Common myeloid progenitor, CD34-positive (primary cell): ENCODE results near the gene KNL1. TPM values are rescaled to one million over a fixed set of nuclear protein-coding genes. Genes with fewer than 3 reads are reported as not detected.
A peak's percentile ranks its signal among the peaks of the same experiment; 100 is the strongest.

Experiments
- CTCF ChIA-PET: fragments of 350-600 bp; sonication (Branson Sonifier 250); formaldehyde crosslinking; loops from one replicate; lab custom pipeline; 2021; ENCODE audit warnings: antibody characterized with exemption; lab: Charles Lee
- POLR2A ChIA-PET: fragments of 350-600 bp; sonication (Branson Sonifier 250); formaldehyde crosslinking; loops from one replicate; lab custom pipeline; 2021; ENCODE audit warnings: antibody characterized with exemption; lab: Charles Lee
- DNase-seq, 3 donors: peaks; one replicate each; pipeline versions ENCODE4 v3.0.0 to v3.0.0-alpha.2; 2013
- H3K27ac ChIP-seq, 2 experiments: 1 replicate in 1 of 2; 2 replicates in 1 of 2; pipeline ENCODE4 v1.7.0; 2013; ENCODE audit warnings: inconsistent platforms in 2 of 2, low read length in 2 of 2, mild to moderate bottlenecking in 2 of 2, low read depth in 1 of 2, moderate library complexity in 1 of 2; ENCODE audit not compliant: severe bottlenecking in 2 of 2, insufficient read depth in 1 of 2, poor library complexity in 1 of 2
- H3K27me3 ChIP-seq, 5 experiments: replicated peaks in 2 of 5; 1 replicate in 3 of 5; 2 replicates in 2 of 5; pipeline versions ENCODE4 v1.6.1 to v1.7.0; 2013; ENCODE audit warnings: low read length in 4 of 5, mild to moderate bottlenecking in 2 of 5, moderate library complexity in 2 of 5, inconsistent platforms in 1 of 5; ENCODE audit not compliant: insufficient read depth in 5 of 5, control insufficient read depth in 4 of 5
- H3K36me3 ChIP-seq, 4 experiments: 1 replicate in 2 of 4; 2 replicates in 2 of 4; pipeline versions ENCODE4 v1.6.1 to v1.7.0; 2013; ENCODE audit warnings: low read length in 3 of 4, control low read depth in 1 of 4, mild to moderate bottlenecking in 1 of 4; ENCODE audit not compliant: control insufficient read depth in 4 of 4, insufficient read depth in 4 of 4
- H3K4me1 ChIP-seq, 4 experiments: 1 replicate in 3 of 4; 2 replicates in 1 of 4; pipeline versions ENCODE4 v1.6.1 to v1.7.1; 2013; ENCODE audit warnings: low read length in 3 of 4, mild to moderate bottlenecking in 3 of 4, control low read depth in 1 of 4, inconsistent platforms in 1 of 4, moderate library complexity in 1 of 4; ENCODE audit not compliant: control insufficient read depth in 4 of 4, insufficient read depth in 4 of 4; ENCODE audit errors: control extremely low read depth in 1 of 4
- H3K4me3 ChIP-seq, 7 experiments: 1 replicate in 4 of 7; 2 replicates in 3 of 7; pipeline versions ENCODE4 v1.5.1 to v1.7.0; 2013; ENCODE audit warnings: mild to moderate bottlenecking in 7 of 7, low read length in 6 of 7, moderate library complexity in 6 of 7, inconsistent platforms in 2 of 7, low read depth in 2 of 7, control low read depth in 1 of 7; ENCODE audit not compliant: insufficient read depth in 4 of 7, control insufficient read depth in 1 of 7; ENCODE audit errors: extremely low read depth in 1 of 7
- H3K9me3 ChIP-seq, 5 experiments: 1 replicate in 4 of 5; 2 replicates in 1 of 5; pipeline versions ENCODE4 v1.6.1 to v1.7.1; 2013; ENCODE audit warnings: low read length in 4 of 5, mild to moderate bottlenecking in 2 of 5, inconsistent platforms in 1 of 5, low read depth in 1 of 5, moderate library complexity in 1 of 5; ENCODE audit not compliant: control insufficient read depth in 4 of 5, insufficient read depth in 2 of 5; ENCODE audit errors: control extremely low read depth in 1 of 5
- WGBS: methylation state at CpG from one replicate; pipeline ENCODE4 v1.1.5; 2013; ENCODE audit not compliant: insufficient coverage; 5-methylcytosine and 5-hydroxymethylcytosine counted together
- polyA plus RNA-seq: library from polyadenylated mRNA; unstranded; fragments of 120-200 nt; gene quantifications from one replicate; pipeline ENCODE4 v1.2.1, GENCODE V29; 2013

The KNL1 gene, protein sequence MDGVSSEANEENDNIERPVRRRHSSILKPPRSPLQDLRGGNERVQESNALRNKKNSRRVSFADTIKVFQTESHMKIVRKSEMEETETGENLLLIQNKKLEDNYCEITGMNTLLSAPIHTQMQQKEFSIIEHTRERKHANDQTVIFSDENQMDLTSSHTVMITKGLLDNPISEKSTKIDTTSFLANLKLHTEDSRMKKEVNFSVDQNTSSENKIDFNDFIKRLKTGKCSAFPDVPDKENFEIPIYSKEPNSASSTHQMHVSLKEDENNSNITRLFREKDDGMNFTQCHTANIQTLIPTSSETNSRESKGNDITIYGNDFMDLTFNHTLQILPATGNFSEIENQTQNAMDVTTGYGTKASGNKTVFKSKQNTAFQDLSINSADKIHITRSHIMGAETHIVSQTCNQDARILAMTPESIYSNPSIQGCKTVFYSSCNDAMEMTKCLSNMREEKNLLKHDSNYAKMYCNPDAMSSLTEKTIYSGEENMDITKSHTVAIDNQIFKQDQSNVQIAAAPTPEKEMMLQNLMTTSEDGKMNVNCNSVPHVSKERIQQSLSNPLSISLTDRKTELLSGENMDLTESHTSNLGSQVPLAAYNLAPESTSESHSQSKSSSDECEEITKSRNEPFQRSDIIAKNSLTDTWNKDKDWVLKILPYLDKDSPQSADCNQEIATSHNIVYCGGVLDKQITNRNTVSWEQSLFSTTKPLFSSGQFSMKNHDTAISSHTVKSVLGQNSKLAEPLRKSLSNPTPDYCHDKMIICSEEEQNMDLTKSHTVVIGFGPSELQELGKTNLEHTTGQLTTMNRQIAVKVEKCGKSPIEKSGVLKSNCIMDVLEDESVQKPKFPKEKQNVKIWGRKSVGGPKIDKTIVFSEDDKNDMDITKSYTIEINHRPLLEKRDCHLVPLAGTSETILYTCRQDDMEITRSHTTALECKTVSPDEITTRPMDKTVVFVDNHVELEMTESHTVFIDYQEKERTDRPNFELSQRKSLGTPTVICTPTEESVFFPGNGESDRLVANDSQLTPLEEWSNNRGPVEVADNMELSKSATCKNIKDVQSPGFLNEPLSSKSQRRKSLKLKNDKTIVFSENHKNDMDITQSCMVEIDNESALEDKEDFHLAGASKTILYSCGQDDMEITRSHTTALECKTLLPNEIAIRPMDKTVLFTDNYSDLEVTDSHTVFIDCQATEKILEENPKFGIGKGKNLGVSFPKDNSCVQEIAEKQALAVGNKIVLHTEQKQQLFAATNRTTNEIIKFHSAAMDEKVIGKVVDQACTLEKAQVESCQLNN (N-terminal part only)
- 2.9 TPM for polyA plus RNA-seq

DNA sequence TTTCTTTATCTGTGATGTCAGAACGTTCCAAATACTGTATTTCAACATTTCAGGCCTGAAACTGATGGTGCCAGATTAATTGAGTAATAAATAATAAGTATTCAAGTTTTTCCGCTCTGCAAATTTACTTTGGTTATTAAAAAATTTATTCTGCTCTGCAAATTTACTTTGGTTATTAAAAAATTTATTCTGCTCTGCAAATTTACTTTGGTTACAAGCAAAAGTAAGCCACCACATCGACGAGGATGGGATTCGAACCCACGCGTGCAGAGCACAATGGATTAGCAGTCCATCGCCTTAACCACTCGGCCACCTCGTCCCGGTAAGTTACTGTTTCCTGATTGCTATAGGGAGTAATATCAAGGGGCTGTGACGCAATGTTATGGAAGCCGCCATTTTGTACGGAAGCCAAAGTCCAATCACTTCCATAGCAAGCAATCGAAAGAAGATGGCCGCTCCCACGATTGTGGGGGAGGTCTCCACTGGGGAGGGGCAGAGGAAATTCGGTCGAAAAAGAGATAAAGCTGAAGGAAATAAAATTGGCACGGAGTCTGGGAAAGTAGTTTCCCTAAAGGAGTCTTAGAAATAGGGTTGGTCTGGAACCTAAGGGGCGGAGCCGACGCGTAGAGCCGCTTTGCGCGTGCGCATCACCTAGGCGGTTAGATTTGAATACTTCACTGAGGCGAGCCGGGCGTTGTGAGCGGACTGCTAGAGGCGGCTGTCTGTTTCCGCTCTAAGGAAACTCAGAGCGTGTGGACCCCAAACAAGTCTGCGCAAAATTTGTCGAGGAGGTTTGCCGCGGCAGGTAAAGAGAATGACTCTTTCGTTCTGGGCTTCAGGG lies at the start of gene KNL1:
KNL1 (plus strand) TSS at position 662 of the 841 bp plus-strand sequence. CDS start 8,683 bp downstream, outside the sequence.
- Histone ChIP-seq H3K9me3 (no peaks in the 10 kb centered on the region), H3K36me3 (no peaks in the 10 kb centered on the region), H3K4me3 (peak within 1 kb of the TSS; percentile 87 to 99 (median 97)), H3K27ac (peak within 1 kb of the TSS; percentile 95 to 98), H3K27me3 (no peaks in the 10 kb centered on the region), H3K4me1 (peaks cover 2 to 14% (median 11%) of the 10 kb centered on the region in 4 experiments)
- ChIA-PET POLR2A (no interaction called here), CTCF (interaction anchor here (1.5 kb wide), 1 partner anchor 109 kb away, joined by 4 read pairs; no protein-coding TSS in a partner anchor)
- under 1% methylated on average over 34 of the region's 41 CpGs for WGBS
- DNase-seq, result peak; percentile 95 to 97 (median 96)

DNA sequence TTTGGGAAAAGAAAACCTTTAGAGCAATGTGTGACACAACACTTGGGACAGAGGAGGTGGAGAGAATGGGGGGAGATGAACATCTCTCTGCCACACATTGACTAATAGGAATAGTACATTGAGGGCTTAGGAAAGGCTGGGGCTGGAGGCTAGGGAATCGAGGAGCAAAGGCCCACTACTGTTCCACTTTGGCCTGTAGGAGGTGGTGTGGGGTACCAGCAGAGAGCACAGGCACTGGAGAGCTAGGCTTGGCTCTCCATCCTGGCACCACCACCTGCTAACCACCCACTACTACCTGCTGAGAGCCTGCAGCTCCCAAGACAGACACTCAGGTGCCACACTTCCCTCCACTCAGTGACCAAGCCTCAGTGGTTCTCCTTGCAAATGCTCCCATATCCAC lies 48.6 kb upstream of the KNL1 start:
- H3K36me3 ChIP-seq, result peaks cover 0 to 21% (median 11%) of the 10 kb centered on the region in 4 experiments
- DNase-seq, result no peak
- POLR2A ChIA-PET, result no interaction called here
- CTCF ChIA-PET, result interaction anchor here (0.6 kb wide), 1 partner anchor 671 kb away, joined by 3 read pairs; no protein-coding TSS in a partner anchor
- peaks cover 0 to 11% (median 10%) of the 10 kb centered on the region in 4 experiments for H3K4me1 ChIP-seq
- no peaks in the 10 kb centered on the region for H3K9me3 ChIP-seq
- WGBS, result no CpG with 5 or more reads among the region's 1 CpG
- H3K4me3 ChIP-seq, result no peak overlapping the region
- no peak overlapping the region for H3K27ac ChIP-seq
- no peaks in the 10 kb centered on the region for H3K27me3 ChIP-seq

GRCh38 chr15:40548610-40549009 lies 45.4 kb upstream of the KNL1 start:
- no peaks in the 10 kb centered on the region for H3K27me3 ChIP-seq
- H3K9me3 ChIP-seq, result no peaks in the 10 kb centered on the region
- WGBS, result 100% methylated on average over 2 of the region's 2 CpGs
- no peak overlapping the region for H3K27ac ChIP-seq
- CTCF ChIA-PET, result interaction anchor here (1.5 kb wide), 1 partner anchor 10 kb away, joined by 5 read pairs; no protein-coding TSS in a partner anchor
- no peak overlapping the region for H3K4me3 ChIP-seq
- DNase-seq, result no peak
- peaks cover 0 to 9% (median 9%) of the 10 kb centered on the region in 4 experiments for H3K4me1 ChIP-seq
- H3K36me3 ChIP-seq, result peaks cover 0 to 33% (median 19%) of the 10 kb centered on the region in 4 experiments
- POLR2A ChIA-PET, result no interaction called here

DNA sequence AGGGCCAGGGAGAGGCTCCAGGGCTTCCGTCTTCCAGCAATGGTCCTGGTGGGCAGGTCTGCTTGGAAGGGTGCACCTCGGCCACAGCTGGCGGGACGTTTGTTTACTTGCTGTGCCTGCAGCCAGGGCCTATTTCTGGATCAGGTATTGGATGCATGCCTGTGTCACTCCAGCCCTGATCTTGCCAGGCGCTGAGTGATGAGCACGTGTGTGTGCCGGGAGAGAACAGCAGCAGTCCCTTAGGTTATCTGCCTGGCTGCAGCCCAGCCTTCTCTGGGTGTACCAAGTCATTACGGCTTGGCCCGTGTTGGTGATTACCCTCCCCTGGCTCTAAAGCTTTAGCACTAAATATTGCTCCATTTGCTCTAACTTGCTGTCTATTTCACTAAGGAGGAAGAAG lies 44.2 kb upstream of the KNL1 start:
- Histone ChIP-seq H3K36me3 (peaks cover 0 to 41% (median 22%) of the 10 kb centered on the region in 4 experiments), H3K27ac (no peak overlapping the region), H3K27me3 (no peaks in the 10 kb centered on the region), H3K9me3 (no peaks in the 10 kb centered on the region), H3K4me3 (no peak overlapping the region), H3K4me1 (no peaks in the 10 kb centered on the region)
- WGBS, result 87% methylated on average over 8 of the region's 9 CpGs
- ChIA-PET POLR2A (no interaction called here), CTCF (no interaction called here)
- no peak for DNase-seq

DNA sequence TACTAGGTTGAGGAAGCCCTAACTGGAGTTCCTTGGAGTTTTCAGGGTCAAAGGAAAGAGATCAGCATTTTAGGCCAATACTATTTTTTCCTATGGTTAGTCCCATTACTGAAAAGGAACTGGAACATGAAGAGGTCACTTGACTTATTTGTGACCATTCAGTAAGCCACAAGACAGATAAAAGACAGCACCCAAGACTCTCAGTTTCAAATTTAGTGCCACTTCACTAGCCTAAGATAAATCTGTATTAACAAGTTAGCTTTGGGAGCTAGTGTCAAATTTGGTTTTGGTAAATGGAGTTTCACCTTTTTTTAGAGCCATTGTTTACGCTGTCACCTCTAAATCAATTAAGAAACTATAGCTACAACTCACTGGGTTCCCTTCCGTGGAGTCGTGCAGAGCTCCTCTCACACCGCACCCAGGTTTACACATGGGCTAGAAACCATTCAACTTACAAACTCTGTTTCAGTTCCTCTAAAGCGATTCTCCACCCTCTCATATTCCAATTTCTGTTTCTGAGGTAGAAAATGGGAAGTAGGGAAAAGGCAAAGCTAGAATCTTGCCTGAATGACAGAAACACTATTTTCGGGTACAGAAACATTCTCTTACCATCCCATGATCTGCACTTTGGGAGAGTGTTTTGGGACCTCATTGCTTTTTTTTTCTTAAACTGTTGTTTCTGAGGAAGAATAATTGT lies 43.6 kb upstream of the KNL1 start:
- ChIA-PET CTCF (no interaction called here), POLR2A (no interaction called here)
- Histone ChIP-seq H3K27ac (no peak overlapping the region), H3K9me3 (no peaks in the 10 kb centered on the region), H3K4me3 (no peak overlapping the region), H3K27me3 (no peaks in the 10 kb centered on the region), H3K4me1 (no peaks in the 10 kb centered on the region), H3K36me3 (peaks cover 0 to 46% (median 24%) of the 10 kb centered on the region in 4 experiments)
- no CpG with 5 or more reads among the region's 6 CpGs for WGBS
- DNase-seq, result peak in 2 of 3 donors; percentile 4 to 23
